Measurements from ENCODE around the gene LY86.

- TF ChIP-seq CTCF (IDR thresholded peaks at IDR 0.05) (no peak), EP300 (IDR thresholded peaks at IDR 0.05) (no peak)
Observed at GRCh38 chr6:6588924-6589709, 597 bp downstream of the LY86 start.

All from upper lobe of left lung (tissue), 4 donors.